NCI-H82 treated with DMSO at 0.1 percent for 48 hours (cell line): Measurements from ENCODE around the gene ZCWPW1.

Source experiments
- DNase-seq: peaks from one replicate; lab custom pipeline; 2025; ENCODE audit not compliant: unreplicated experiment; lab: John Stamatoyannopoulos, UW

The ZCWPW1 gene

GRCh38 chr7:100428199-100428966 lies at the start of gene ZCWPW1:
Gene ZCWPW1, minus strand, starts transcription at chr7:100428703. Its CDS starts 8,054 bp downstream, at chr7:100420649.
- peak; percentile 88 for DNase-seq

- no peak for DNase-seq
Observed at GRCh38 chr7:100477871-100478267, 49.4 kb upstream of the ZCWPW1 start.

- DNase-seq: no peak
Observed at GRCh38 chr7:100476903-100477870, 48.7 kb upstream of the ZCWPW1 start.

GRCh38 chr7:100476101-100476780 lies 47.7 kb upstream of the ZCWPW1 start:
- DNase-seq: no peak

GRCh38 chr7:100475549-100475948 lies 47.0 kb upstream of the ZCWPW1 start:
- DNase-seq: no peak

GRCh38 chr7:100472854-100473499 lies 44.5 kb upstream of the ZCWPW1 start:
- no peak for DNase-seq

- no peak for DNase-seq
Observed at GRCh38 chr7:100472121-100472851, 43.8 kb upstream of the ZCWPW1 start.

- no peak for DNase-seq
Observed at GRCh38 chr7:100471021-100471420, 42.5 kb upstream of the ZCWPW1 start.

GRCh38 chr7:100469227-100470044 lies 40.9 kb upstream of the ZCWPW1 start:
- peak; percentile 31 for DNase-seq

- DNase-seq: no peak
Observed at GRCh38 chr7:100467638-100468373, 39.3 kb upstream of the ZCWPW1 start.

- DNase-seq: no peak
Observed at GRCh38 chr7:100466653-100467605, 38.4 kb upstream of the ZCWPW1 start.

GRCh38 chr7:100465702-100466311 lies 37.3 kb upstream of the ZCWPW1 start:
- DNase-seq: no peak

GRCh38 chr7:100465299-100465698 lies 36.8 kb upstream of the ZCWPW1 start:
- DNase-seq: no peak

GRCh38 chr7:100464791-100465190 lies 36.3 kb upstream of the ZCWPW1 start:
- no peak for DNase-seq

- no peak for DNase-seq
Observed at GRCh38 chr7:100464210-100464660, 35.7 kb upstream of the ZCWPW1 start, which contains the start of gene SPACDR. Gene SPACDR, minus strand, starts transcription at chr7:100464260. Its CDS starts 235 bp downstream, at chr7:100464025.

- no peak for DNase-seq
Observed at GRCh38 chr7:100457033-100457432, 28.5 kb upstream of the ZCWPW1 start.

- no peak for DNase-seq
Observed at GRCh38 chr7:100456562-100456961, 28.1 kb upstream of the ZCWPW1 start.
